Vagina (tissue), 2 donors: ENCODE results near the gene CEP70. TPM values are rescaled to one million over a fixed set of nuclear protein-coding genes. Genes with fewer than 3 reads are reported as not detected.
"Not testable (repeated sequence)": the region's sequence is repeated elsewhere in the genome, so short reads cannot be mapped to it uniquely, and the experiment has no call there.

ENCODE experiments used
- DNase-seq, 2 donors: peaks; one replicate each; pipeline ENCODE4 v3.0.0-alpha.2; 2017; ENCODE audit errors: extremely low spot score in 2 of 2
- H3K27ac ChIP-seq: fragments of 200-600 bp; sonication (generic); one replicate; pipeline ENCODE4 v1.5.1; 2019
- H3K27me3 ChIP-seq: fragments of 200-600 bp; sonication (generic); one replicate; pipeline ENCODE4 v1.5.1; 2019
- H3K36me3 ChIP-seq, 2 donors: fragments of 200-600 bp; sonication (generic); one replicate each; pipeline ENCODE4 v1.5.1; 2017 to 2019
- H3K4me1 ChIP-seq: fragments of 200-600 bp; sonication (generic); one replicate; pipeline ENCODE4 v1.5.1; 2019
- H3K4me3 ChIP-seq, 2 donors: fragments of 200-600 bp; sonication (generic); 1 replicate in 1 of 2; 2 replicates in 1 of 2; pipeline ENCODE4 v1.5.1; 2016 to 2019
- H3K9me3 ChIP-seq: fragments of 200-600 bp; sonication (generic); one replicate; pipeline ENCODE4 v1.5.1; 2019
- CTCF ChIP-seq, 3 experiments: fragments of 450-650 bp in 2 of 3; fragments of 200-600 bp in 1 of 3; sonication (generic) in 1 of 3; IDR thresholded peaks; one replicate each; pipeline ENCODE4 v1.5.1; 2017 to 2019; ENCODE audit warnings: antibody characterized with exemption in 3 of 3, mild to moderate bottlenecking in 2 of 3, moderate library complexity in 2 of 3
- POLR2A ChIP-seq, 2 donors: fragments of 450-650 bp; IDR thresholded peaks; one replicate each; pipeline ENCODE4 v1.6.1; 2017; ENCODE audit warnings: antibody characterized with exemption in 2 of 2, mild to moderate bottlenecking in 2 of 2, moderate library complexity in 2 of 2
- POLR2AphosphoS5 ChIP-seq, 2 donors: sonication (generic); formaldehyde crosslinking; IDR thresholded peaks; one replicate each; pipeline ENCODE4 v1.9.0; 2017; ENCODE audit warnings: antibody characterized with exemption in 2 of 2, mild to moderate bottlenecking in 2 of 2, low read depth in 1 of 2; ENCODE audit not compliant: insufficient read depth in 1 of 2
- intact Hi-C: fragments of 100-400 bp; cut with DNase I; formaldehyde crosslinking; loops from one replicate; pipeline ENCODE4 v1.15.1; 2023
- total RNA-seq: library from RNA; depleted of rRNA; stranded (reverse); fragments of >200 nt; gene quantifications from one replicate; pipeline ENCODE4 v1.2.3, GENCODE V29; 2016

The CEP70 gene
- total RNA-seq, 1 donor from 2014 or later = 31.7 TPM

- Histone ChIP-seq H3K27me3 (no peaks in the 10 kb centered on the region), H3K4me1 (no peaks in the 10 kb centered on the region), H3K4me3 (no peak overlapping the region), H3K9me3 (no peaks in the 10 kb centered on the region), H3K27ac (no peak overlapping the region), H3K36me3 (no peaks in the 10 kb centered on the region)
- intact Hi-C loops = loop anchor here (10.0 kb wide), 1 partner anchor 235 kb away; the partner anchor contains the start of gene PIK3CB
- DNase-seq = no peak
- TF ChIP-seq POLR2A (IDR thresholded peaks at IDR 0.05) = no peak
- TF ChIP-seq CTCF (IDR thresholded peaks at IDR 0.05) = no peak
- no peak for TF ChIP-seq POLR2AphosphoS5 (IDR thresholded peaks at IDR 0.05; ENCODE audit: insufficient read depth in 1 of 2, low read depth in 1 of 2)
These were observed 6.2 kb upstream of the CEP70 start for GRCh38 chr3:138600100-138600745.

GRCh38 chr3:138598534-138598933 lies 4.5 kb upstream of the CEP70 start:
- intact Hi-C loops = no loop called here
- DNase-seq = no peak
- H3K4me3 ChIP-seq = no peak overlapping the region
- TF ChIP-seq POLR2AphosphoS5 (IDR thresholded peaks at IDR 0.05; ENCODE audit: insufficient read depth in 1 of 2, low read depth in 1 of 2) = no peak
- no peak for TF ChIP-seq POLR2A (IDR thresholded peaks at IDR 0.05)
- no peak for TF ChIP-seq CTCF (IDR thresholded peaks at IDR 0.05)
- no peak overlapping the region for H3K27ac ChIP-seq
- peaks cover 3% of the 10 kb centered on the region for H3K4me1 ChIP-seq
- no peaks in the 10 kb centered on the region for H3K9me3 ChIP-seq
- H3K36me3 ChIP-seq = no peaks in the 10 kb centered on the region
- no peaks in the 10 kb centered on the region for H3K27me3 ChIP-seq

GRCh38 chr3:138597186-138597976 lies 3.3 kb upstream of the CEP70 start:
- peaks cover 15% of the 10 kb centered on the region for H3K4me1 ChIP-seq
- H3K9me3 ChIP-seq, intact Hi-C loops, H3K27me3 ChIP-seq, H3K4me3 ChIP-seq, DNase-seq, H3K36me3 ChIP-seq, H3K27ac ChIP-seq: not testable (repeated sequence)

GRCh38 chr3:138594935-138595610 lies 1.0 kb upstream of the CEP70 start:
- H3K36me3 ChIP-seq = no peaks in the 10 kb centered on the region
- no peaks in the 10 kb centered on the region for H3K9me3 ChIP-seq
- intact Hi-C loops = loop anchor here (1.0 kb wide), 1 partner anchor 320 kb away; no protein-coding TSS in a partner anchor
- no peak for DNase-seq
- TF ChIP-seq POLR2AphosphoS5 (IDR thresholded peaks at IDR 0.05; ENCODE audit: insufficient read depth in 1 of 2, low read depth in 1 of 2) (no peak), CTCF (IDR thresholded peaks at IDR 0.05) (no peak), POLR2A (IDR thresholded peaks at IDR 0.05) (no peak)
- no peaks in the 10 kb centered on the region for H3K27me3 ChIP-seq
- H3K4me1 ChIP-seq = peaks cover 18% of the 10 kb centered on the region
- no peak overlapping the region for H3K27ac ChIP-seq
- H3K4me3 ChIP-seq = no peak overlapping the region

- no peak for TF ChIP-seq POLR2AphosphoS5 (IDR thresholded peaks at IDR 0.05; ENCODE audit: insufficient read depth in 1 of 2, low read depth in 1 of 2)
- intact Hi-C loops = loop anchor here (1.0 kb wide), 1 partner anchor 322 kb away; no protein-coding TSS in a partner anchor
- no peak for DNase-seq
- Histone ChIP-seq H3K9me3 (no peaks in the 10 kb centered on the region), H3K4me3 (peak overlapping the region; percentile 66), H3K27me3 (no peaks in the 10 kb centered on the region), H3K27ac (peak overlapping the region; percentile 92), H3K36me3 (no peaks in the 10 kb centered on the region), H3K4me1 (peaks cover 18% of the 10 kb centered on the region)
These were observed 441 bp downstream of the CEP70 start for GRCh38 chr3:138593488-138594149.
